ENCODE data around the gene MRPS5. TPM values are rescaled to one million over a fixed set of nuclear protein-coding genes. Genes with fewer than 3 reads are reported as not detected.

The MRPS5 gene
- total RNA-seq, 4 donors from 2014 or later, result 41.9 to 55.4 (median 46.4) TPM

DNA sequence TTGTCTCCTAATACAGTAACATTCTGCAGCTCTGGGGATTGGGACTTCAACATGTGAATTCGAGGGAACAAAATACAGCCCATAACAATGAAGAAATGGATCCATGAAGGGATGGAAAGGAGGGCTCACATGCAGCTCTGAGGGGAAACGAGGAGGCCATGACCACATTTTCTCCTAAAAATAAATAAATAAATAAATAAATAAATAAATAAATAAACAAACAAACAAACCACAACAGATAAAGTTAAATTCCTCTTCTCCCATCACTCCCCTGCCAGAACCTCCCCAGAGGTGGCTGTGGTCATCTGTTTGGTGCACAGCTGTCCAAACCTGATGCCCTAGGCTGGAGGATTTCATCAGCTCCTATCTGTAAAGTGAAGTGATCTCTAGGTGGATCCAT is 53.4 kb downstream of the MRPS5 start:
- TF ChIP-seq POLR2A (IDR thresholded peaks at IDR 0.05), result no peak
- TF ChIP-seq, protein P1, sequence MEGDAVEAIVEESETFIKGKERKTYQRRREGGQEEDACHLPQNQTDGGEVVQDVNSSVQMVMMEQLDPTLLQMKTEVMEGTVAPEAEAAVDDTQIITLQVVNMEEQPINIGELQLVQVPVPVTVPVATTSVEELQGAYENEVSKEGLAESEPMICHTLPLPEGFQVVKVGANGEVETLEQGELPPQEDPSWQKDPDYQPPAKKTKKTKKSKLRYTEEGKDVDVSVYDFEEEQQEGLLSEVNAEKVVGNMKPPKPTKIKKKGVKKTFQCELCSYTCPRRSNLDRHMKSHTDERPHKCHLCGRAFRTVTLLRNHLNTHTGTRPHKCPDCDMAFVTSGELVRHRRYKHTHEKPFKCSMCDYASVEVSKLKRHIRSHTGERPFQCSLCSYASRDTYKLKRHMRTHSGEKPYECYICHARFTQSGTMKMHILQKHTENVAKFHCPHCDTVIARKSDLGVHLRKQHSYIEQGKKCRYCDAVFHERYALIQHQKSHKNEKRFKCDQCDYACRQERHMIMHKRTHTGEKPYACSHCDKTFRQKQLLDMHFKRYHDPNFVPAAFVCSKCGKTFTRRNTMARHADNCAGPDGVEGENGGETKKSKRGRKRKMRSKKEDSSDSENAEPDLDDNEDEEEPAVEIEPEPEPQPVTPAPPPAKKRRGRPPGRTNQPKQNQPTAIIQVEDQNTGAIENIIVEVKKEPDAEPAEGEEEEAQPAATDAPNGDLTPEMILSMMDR (IDR thresholded peaks at IDR 0.05), result no peak
- no peak for DNase-seq
- no peak overlapping the region for H3K27ac ChIP-seq
- peaks cover 0 to 3% (median 0%) of the 10 kb centered on the region in 4 donors for H3K27me3 ChIP-seq
- WGBS, 2 donors, result 55 to 87% methylated on average over 2 of the region's 2 CpGs
- intact Hi-C loops (cut with DNase I), result no loop called here
- peaks cover 0 to 13% (median 5%) of the 10 kb centered on the region in 3 donors for H3K4me1 ChIP-seq
- H3K9me3 ChIP-seq, result no peaks in the 10 kb centered on the region
- H3K4me3 ChIP-seq, result no peak overlapping the region
- no peaks in the 10 kb centered on the region for H3K36me3 ChIP-seq

DNA sequence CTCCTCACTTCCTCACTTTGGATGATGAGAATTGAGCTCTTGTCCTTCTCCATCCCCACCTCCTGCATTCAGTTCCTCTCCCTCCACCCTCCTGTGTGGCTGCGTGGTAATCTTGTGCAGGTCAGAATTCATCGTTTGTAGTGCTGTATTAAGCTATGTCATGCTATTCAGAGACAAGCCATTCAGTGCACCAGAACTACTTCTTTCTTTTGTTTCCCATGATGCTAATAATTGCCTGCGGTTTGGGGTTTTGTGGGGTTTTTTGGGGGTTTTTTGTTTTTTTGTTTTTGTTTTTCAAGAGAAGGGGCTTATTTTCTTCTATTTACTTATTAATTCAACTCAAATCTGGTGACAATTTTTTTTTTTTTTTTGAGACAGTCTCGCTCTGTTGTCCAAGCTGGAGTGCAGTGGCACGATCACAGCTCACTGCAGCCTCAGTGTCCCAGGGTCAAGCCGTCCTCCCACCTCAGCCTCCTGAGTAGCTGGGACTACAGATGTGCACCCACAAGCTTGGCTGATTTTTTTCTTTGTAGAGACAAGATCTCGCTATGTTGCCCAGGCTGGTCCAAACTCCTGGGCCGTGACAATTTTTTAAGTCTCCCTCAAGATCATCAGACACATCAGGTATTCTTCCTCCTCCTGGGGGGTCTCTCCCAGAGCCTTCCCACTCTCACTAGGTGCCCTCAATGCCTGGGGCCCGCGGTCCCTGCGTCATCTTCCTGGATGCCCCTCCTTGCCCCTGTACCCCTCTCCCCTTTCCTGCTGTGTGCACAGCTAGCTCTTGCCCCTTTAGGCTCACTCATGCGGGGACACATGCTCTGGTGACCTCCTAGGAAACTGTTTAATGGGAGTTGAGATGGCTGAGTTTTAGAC is 58.3 kb downstream of the MRPS5 start:
- Histone ChIP-seq H3K27ac (peak overlapping the region; percentile 44 to 83 (median 74)), H3K4me1 (peaks cover 12 to 61% (median 22%) of the 10 kb centered on the region in 3 donors), H3K27me3 (peaks cover 0 to 14% (median 0%) of the 10 kb centered on the region in 4 donors), H3K36me3 (no peaks in the 10 kb centered on the region), H3K4me3 (no peak overlapping the region), H3K9me3 (no peaks in the 10 kb centered on the region)
- no peak for DNase-seq
- WGBS, 2 donors, result 60 to 65% methylated on average over 12 of the region's 12 CpGs
- intact Hi-C loops (cut with DNase I), result no loop called here
- TF ChIP-seq POLR2A (IDR thresholded peaks at IDR 0.05), result no peak
- TF ChIP-seq, protein P1 (IDR thresholded peaks at IDR 0.05), result no peak

DNA sequence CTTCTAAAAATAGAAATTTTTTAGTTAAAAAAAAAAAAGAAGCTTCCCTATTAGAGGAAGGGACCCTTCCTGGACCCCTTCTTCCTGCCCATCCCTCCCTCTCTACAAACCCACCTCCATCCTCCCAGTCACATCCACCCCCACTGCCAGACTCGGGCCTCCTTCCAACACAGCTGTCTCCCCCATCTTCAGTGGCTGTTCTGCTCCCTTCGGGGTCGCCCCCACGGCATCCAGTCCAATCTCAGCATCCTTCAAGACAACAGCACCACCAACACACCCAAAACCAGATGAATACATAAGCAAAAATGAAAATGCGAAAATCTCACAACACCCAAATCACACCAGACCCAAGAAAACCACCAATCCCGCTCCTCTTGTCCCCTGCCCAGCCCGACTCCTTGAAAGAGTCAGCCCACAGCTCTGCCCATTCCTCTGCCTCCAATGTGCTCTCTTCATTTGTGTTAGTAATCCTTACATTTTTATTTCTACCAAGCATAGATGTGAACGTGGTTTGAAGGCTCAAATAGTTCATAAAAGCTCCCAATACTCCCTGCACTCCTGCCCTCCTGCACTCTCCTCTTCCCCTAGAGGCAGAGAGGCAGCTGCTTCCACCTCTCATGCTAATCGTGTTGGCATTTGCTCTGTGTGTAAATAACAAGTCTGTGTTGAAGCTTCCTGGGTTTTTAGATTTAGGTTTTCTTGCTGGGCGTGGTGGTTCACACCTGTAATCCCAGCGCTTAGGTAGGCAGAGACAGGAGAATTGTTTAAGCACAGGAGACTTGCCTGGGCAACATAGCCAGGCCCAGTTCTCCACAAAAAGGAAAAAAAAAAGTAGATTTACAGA is 59.1 kb downstream of the MRPS5 start:
- 47 to 56% methylated on average over 10 of the region's 11 CpGs for WGBS, 2 donors
- H3K4me3 ChIP-seq, result no peak overlapping the region
- H3K27ac ChIP-seq, result peak overlapping the region; percentile 59 to 83 (median 74)
- H3K36me3 ChIP-seq, result no peaks in the 10 kb centered on the region
- H3K4me1 ChIP-seq, result peaks cover 12 to 63% (median 22%) of the 10 kb centered on the region in 3 donors
- peaks cover 0 to 14% (median 0%) of the 10 kb centered on the region in 4 donors for H3K27me3 ChIP-seq
- no peak for DNase-seq
- intact Hi-C loops (cut with DNase I), result no loop called here
- H3K9me3 ChIP-seq, result no peaks in the 10 kb centered on the region
- no peak for TF ChIP-seq POLR2A (IDR thresholded peaks at IDR 0.05)
- TF ChIP-seq, protein P1 (IDR thresholded peaks at IDR 0.05), result peak in 3 of 6 experiments; percentile 15 to 32 (median 18)

DNA sequence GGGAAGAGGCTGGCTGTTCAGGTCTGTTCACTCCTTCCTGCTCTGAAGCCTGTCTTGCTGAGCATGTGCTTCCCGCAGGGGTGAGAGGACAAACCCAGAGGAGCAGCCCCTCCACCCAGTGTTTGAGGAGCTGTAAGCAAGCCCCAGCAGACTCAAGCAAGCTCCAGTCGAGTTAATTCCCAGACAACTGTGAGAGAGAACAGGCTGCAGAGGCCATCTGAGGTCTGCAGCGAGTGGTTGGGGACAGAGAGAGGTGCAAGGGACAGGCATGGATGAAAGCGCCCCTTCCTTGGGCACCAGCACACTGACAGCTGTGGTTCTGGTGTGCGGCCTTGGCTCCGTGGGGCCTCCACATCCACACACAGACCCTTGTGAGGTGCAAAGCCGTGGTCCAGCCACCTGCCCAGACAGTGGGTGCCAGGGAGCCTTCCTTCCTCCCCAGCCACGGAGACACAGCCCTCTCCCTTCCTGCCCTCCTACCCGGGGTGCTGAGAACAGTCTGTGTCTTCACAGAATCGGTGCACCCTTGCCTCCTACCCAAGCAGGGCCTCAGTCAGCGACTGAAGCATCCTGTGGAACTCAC is 59.9 kb downstream of the MRPS5 start:
- no peak for DNase-seq

More for the DNA sequence above, 59.9 kb downstream of the MRPS5 start:
- Histone ChIP-seq H3K4me3 (no peak overlapping the region), H3K9me3 (no peaks in the 10 kb centered on the region), H3K27ac (peak overlapping the region in 3 of 4 donors; percentile 69 to 83 (median 79)), H3K27me3 (peaks cover 0 to 14% (median 0%) of the 10 kb centered on the region in 4 donors), H3K4me1 (peaks cover 12 to 67% (median 22%) of the 10 kb centered on the region in 3 donors), H3K36me3 (no peaks in the 10 kb centered on the region)
- 76 to 80% methylated on average over 1 to 6 of the region's 11 CpGs for WGBS, 2 donors
- intact Hi-C loops (cut with DNase I), result no loop called here
- no peak for TF ChIP-seq POLR2A (IDR thresholded peaks at IDR 0.05)
- TF ChIP-seq, protein P1 (IDR thresholded peaks at IDR 0.05), result no peak
